ENCODE data around the gene NPAS2. TPM values are rescaled to one million over a fixed set of nuclear protein-coding genes. Genes with fewer than 3 reads are reported as not detected.

NPAS2 gene
- total and polyA plus RNA-seq, 2 experiments from 2014 or later: 0.55 to 0.89 TPM

- no peaks in the 10 kb centered on the region for H3K9me3 ChIP-seq (ENCODE audit: low read depth)
- peaks cover 18% of the 10 kb centered on the region for H3K4me1 ChIP-seq (ENCODE audit: low read depth)
- H3K36me3 ChIP-seq: no peaks in the 10 kb centered on the region
- no peaks in the 10 kb centered on the region for H3K27me3 ChIP-seq
- no peak overlapping the region for H3K27ac ChIP-seq
- no peak overlapping the region for H3K4me3 ChIP-seq
- no peak for DNase-seq (ENCODE audit: low read depth in 1 of 2, low spot score in 1 of 2)
- TF ChIP-seq, protein P1, sequence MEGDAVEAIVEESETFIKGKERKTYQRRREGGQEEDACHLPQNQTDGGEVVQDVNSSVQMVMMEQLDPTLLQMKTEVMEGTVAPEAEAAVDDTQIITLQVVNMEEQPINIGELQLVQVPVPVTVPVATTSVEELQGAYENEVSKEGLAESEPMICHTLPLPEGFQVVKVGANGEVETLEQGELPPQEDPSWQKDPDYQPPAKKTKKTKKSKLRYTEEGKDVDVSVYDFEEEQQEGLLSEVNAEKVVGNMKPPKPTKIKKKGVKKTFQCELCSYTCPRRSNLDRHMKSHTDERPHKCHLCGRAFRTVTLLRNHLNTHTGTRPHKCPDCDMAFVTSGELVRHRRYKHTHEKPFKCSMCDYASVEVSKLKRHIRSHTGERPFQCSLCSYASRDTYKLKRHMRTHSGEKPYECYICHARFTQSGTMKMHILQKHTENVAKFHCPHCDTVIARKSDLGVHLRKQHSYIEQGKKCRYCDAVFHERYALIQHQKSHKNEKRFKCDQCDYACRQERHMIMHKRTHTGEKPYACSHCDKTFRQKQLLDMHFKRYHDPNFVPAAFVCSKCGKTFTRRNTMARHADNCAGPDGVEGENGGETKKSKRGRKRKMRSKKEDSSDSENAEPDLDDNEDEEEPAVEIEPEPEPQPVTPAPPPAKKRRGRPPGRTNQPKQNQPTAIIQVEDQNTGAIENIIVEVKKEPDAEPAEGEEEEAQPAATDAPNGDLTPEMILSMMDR (IDR thresholded peaks at IDR 0.05; ENCODE audit: low read depth, low read length): no peak
Measured at GRCh38 chr2:100939445-100939844, 119.5 kb downstream of the NPAS2 start.

GRCh38 chr2:100940240-100940639 is 120.3 kb downstream of the NPAS2 start:
- DNase-seq (ENCODE audit: low read depth in 1 of 2, low spot score in 1 of 2): peak in 1 of 2 donors; percentile 30
- no peaks in the 10 kb centered on the region for H3K9me3 ChIP-seq (ENCODE audit: low read depth)
- TF ChIP-seq, protein P1 (IDR thresholded peaks at IDR 0.05; ENCODE audit: low read depth, low read length): no peak
- no peaks in the 10 kb centered on the region for H3K36me3 ChIP-seq
- peaks cover 10% of the 10 kb centered on the region for H3K4me1 ChIP-seq (ENCODE audit: low read depth)
- H3K4me3 ChIP-seq: no peak overlapping the region
- no peak overlapping the region for H3K27ac ChIP-seq
- no peaks in the 10 kb centered on the region for H3K27me3 ChIP-seq

- H3K27me3 ChIP-seq: no peaks in the 10 kb centered on the region
- H3K9me3 ChIP-seq (ENCODE audit: low read depth): no peaks in the 10 kb centered on the region
- no peaks in the 10 kb centered on the region for H3K36me3 ChIP-seq
- peak in 1 of 2 donors; percentile 27 for DNase-seq (ENCODE audit: low read depth in 1 of 2, low spot score in 1 of 2)
- no peak overlapping the region for H3K4me3 ChIP-seq
- peaks cover 2% of the 10 kb centered on the region for H3K4me1 ChIP-seq (ENCODE audit: low read depth)
- TF ChIP-seq, protein P1 (IDR thresholded peaks at IDR 0.05; ENCODE audit: low read depth, low read length): no peak
- H3K27ac ChIP-seq: no peak overlapping the region
Measured at GRCh38 chr2:100940766-100941645, 121.1 kb downstream of the NPAS2 start.

DNA sequence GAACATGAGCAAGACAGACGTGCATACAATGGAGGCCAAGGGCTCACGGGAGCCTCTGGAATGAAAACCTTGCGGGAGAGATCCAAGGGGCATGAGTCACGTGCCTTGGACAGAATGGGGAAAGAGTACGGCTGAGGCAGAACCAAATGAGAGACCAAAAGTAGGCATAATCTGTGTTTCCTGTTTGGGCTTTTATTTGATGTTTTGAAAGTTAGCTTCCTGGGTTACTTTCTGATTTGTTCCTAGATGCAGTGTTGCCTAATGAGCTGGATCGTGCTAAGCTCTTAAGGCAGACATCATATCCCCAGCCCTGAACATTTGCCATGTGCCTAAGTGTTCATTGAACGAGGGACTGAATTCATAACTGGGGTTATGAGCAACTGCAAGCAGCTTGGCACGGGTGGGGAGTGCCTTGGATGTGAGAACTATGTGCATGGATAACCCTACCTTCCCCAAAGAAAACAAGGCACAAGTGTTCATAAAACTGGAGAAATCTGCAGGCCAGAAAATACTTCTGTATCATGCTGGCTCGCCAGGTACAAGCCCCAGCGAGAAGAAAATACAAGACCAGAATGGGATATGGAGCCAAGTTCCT is 121.8 kb downstream of the NPAS2 start:
- no peaks in the 10 kb centered on the region for H3K9me3 ChIP-seq (ENCODE audit: low read depth)
- TF ChIP-seq, protein P1 (IDR thresholded peaks at IDR 0.05; ENCODE audit: low read depth, low read length): no peak
- no peak overlapping the region for H3K27ac ChIP-seq
- no peak overlapping the region for H3K4me3 ChIP-seq
- peak in 1 of 2 donors; percentile 74 for DNase-seq (ENCODE audit: low read depth in 1 of 2, low spot score in 1 of 2)
- no peaks in the 10 kb centered on the region for H3K36me3 ChIP-seq
- H3K4me1 ChIP-seq (ENCODE audit: low read depth): no peaks in the 10 kb centered on the region
- H3K27me3 ChIP-seq: no peaks in the 10 kb centered on the region

DNA sequence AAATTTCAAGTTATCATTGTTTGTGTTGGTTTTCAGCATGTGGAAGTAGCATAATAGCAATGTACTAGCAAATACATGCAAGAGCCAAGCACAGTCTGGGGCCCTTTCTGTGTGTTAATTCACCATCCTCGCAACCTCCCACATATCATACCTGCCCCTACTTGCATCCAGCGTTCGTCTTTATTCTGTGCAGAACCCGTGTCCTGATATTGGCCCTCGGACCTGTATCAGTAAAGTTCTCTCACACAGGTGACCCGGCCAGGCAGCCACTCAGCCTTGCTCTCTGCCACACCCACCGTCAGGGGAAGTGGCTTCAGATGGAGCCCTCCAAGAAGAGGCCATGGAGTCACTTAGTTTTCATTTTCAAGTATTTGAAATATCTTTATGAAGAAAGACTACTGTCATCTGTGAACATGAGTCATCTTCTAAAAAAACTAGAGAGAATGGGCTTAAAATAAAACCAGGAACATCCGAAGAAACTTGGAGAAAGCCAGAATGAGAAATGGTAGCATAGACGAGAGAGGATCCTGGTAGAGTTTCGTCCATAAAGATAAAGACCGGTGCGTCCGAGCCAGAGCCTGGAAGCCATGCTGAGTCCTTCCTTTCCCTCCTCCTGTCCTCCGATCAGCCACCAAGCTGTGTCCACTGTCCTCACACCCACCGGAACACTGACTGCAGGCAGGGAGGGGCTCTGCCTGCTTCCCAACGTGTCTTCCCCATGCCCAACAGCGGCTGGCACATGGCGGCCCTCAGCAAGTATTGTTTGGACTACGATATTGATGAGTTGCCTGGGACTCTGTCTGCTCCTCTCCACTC is 124.9 kb downstream of the NPAS2 start:
- Histone ChIP-seq H3K36me3 (no peaks in the 10 kb centered on the region), H3K4me3 (no peak overlapping the region), H3K27ac (no peak overlapping the region), H3K9me3 (ENCODE audit: low read depth) (no peaks in the 10 kb centered on the region), H3K27me3 (no peaks in the 10 kb centered on the region), H3K4me1 (ENCODE audit: low read depth) (no peaks in the 10 kb centered on the region)
- TF ChIP-seq, protein P1 (IDR thresholded peaks at IDR 0.05; ENCODE audit: low read depth, low read length): no peak
- no peak for DNase-seq (ENCODE audit: low read depth in 1 of 2, low spot score in 1 of 2)

Data from cardiac muscle cell (in vitro differentiated cells and primary cell).